ENCODE measurements around the gene SUN5.
"Not testable (repeated sequence)": the region's sequence is repeated elsewhere in the genome, so short reads cannot be mapped to it uniquely, and the experiment has no call there.

Gene SUN5

GRCh38 chr20:33004141-33004751 lies at the start of gene SUN5:
TSS of gene SUN5 (minus strand) at chr20:33004433. CDS start at chr20:33004340, 93 bp downstream.
- no peak for DNase-seq

DNA sequence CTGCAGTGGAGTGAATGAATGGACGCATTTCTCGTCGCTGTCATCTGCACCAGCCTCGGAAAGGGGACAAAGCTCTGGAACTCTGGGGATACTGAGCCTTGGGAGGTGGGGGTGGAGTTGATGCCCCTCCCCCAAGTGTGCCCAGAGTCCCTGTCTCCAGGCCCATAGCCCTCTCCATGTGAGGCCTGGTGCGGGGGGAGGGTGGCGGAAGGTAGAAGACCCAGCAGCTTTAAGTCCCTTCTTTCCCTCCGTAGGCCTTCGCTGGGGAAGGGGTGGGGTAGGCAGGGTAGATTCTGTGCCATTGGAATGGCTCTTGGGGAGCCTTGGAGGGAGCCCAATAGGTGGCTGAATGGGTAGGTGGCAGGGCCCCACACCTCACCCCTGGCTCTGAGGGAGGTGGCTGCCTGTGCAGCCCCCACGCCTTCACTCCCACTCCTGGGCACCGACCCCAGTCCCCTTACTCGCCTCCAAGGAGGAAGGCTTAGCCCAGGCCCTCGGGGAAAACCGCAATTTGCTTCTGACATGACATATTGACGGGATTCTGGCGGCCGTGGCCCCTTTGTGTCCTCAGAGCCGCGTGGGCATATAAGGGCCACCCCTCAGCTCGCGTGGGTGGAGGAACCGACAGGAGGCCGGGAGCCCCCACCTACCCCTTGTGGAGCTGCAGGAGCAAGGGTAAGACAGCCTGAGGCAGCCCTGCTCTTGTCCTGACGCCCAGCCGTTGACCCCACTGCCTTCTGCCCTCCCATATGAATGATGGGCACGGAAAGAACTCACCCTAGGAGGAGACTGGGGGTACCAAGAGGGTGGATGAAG lies 49.3 kb upstream of the SUN5 start, which contains the start of gene BPIFB3:
Gene BPIFB3, plus strand, starts transcription at position 613 of the 816 bp plus-strand sequence. CDS start 1,533 bp downstream, outside the sequence.
- DNase-seq: no peak

DNA sequence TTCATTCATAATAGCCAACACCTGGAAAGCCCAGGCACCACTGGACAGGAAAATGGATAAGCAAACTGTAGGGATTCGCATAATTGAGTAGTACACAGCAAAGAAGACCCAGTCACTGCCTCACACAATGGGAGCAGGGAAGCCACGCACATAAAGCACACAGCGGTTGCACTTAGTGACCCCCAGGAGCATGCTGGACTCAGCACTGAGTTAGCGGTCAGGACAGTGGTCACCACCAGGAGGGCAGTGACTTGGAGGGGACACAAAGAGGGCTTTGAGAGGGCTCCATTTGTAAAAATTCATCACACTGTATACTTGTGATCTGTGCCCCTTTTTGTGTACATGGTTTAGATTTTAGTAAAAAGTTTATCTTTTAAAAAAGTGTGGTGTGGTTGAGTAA lies 47.1 kb upstream of the SUN5 start:
- DNase-seq: no peak

DNA sequence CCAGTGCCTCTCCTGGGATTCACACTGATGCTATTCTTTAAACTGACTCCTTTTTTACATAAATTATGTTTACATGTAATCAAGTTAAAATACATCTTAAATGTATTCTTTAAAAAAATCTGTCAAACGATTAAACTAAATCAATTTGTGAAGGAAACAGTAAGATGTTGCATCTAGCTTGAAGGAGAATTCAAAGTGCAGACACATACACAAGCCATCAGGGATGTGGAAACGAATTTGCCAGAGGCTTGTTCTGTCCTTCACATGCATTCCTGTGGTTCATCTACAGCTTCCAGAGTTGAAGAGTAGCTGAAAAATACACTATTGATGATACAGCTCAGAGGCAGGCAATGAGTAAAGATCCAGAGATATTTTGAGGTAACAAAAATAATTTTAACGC lies 42.2 kb upstream of the SUN5 start:
- no peak for DNase-seq

- not testable (repeated sequence) for DNase-seq
Measured at GRCh38 chr20:33045129-33045721, 41.0 kb upstream of the SUN5 start.

GRCh38 chr20:33043731-33044181 lies 39.5 kb upstream of the SUN5 start:
- DNase-seq: no peak

DNA sequence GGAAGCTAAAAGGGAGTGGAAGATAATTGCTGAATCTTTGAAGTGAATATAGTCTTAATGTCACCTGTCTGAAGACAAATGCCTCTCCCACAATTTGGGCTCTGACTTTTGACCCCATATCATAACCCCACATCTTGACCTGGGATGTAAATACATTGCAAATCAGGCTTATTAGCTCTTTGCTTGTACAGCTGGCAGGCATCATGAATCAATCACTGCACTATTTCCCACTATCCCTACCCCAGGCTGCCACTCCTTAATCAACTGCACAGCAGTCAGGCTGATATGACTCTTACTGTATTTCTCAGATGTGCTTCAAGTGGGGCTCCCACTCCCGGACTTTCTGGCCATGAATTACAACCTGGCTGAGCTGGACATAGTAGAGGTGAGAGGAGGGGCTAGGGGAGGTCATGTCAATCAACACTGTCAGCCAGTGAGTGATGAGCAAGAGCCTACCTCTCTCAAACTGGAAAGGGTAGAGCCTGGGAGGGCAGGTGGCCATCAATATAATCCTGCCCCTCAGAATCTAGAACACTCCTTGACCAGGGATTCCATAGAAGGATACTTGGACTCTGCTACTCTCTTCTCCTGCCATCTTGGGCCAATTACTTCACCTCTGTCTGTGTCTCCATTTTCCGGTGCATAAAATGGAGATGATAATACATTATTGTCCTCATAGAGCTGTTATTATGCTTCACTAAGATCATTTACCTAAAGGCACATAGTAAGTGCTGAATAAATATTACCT lies 38.9 kb upstream of the SUN5 start:
- no peak for DNase-seq

- DNase-seq: no peak
Measured at GRCh38 chr20:33042430-33042829, 38.2 kb upstream of the SUN5 start.

- DNase-seq: no peak
Measured at GRCh38 chr20:33038243-33038642, 34.0 kb upstream of the SUN5 start.

DNA sequence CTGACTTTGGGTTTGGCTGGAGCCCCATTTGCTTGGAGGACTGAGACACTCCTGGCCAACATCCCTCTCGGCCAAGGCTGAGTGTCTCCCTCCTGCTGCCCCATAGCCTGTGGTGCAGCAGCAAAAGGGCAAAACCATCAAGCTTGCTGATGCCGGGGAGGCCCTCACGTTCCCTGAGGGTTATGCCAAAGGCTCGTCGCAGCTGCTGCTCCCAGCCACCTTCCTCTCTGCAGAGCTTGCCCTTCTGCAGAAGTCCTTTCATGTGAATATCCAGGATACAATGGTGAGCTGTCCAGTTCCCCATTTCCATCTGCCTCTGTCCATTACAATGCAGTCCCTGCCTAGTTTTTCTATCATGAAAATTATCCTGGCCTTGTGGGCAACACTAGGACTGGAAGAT lies 33.2 kb upstream of the SUN5 start:
- DNase-seq: no peak

DNA sequence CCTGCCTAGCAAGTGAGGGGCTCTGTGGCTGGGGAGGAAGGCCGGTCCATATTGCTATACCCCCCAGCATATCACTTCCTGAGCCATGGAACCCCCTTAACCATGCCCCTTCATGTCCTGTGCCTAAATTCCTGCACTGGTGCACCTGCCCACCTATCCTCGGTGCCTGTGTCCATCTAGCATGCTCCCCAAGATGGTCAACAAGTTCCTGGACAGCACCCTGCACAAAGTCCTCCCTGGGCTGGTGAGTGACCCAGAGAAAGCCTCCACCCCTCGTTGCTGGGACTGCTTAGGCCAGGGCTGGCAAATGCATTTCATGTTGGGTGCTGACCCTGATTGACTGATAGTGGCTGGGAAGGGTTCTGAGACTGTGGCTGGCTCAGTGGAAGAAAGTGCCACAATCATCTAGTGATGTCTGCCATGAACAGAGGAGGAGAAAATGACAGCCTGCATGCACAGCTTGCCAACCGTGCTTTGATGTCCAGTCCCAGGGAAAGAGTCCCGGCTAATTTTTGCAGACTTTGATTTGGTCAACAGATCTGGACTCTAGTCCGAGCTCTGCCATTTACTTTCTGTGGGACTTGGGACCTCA lies 30.8 kb upstream of the SUN5 start:
- DNase-seq: no peak

- DNase-seq: no peak
Measured at GRCh38 chr20:33034115-33034514, 29.9 kb upstream of the SUN5 start.

DNA sequence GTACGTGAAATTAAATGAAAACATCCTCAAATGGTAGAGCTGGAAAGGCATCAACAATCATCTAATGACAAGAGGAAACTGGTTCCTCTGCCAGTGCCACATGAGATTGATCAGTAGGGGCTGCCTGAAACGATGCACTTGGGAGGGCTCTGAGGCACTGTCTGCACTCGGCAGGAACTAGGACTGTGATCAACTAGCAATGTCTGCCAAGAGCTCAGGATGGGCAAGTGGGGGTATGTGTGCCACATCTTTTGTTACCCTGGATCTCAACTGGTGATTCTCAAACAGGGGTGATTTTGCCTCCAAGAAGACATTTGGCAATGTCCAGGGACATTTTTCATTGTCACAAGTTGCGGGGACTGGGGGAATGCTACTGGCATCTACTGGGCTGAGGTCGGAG lies 29.1 kb upstream of the SUN5 start:
- DNase-seq: no peak

DNA sequence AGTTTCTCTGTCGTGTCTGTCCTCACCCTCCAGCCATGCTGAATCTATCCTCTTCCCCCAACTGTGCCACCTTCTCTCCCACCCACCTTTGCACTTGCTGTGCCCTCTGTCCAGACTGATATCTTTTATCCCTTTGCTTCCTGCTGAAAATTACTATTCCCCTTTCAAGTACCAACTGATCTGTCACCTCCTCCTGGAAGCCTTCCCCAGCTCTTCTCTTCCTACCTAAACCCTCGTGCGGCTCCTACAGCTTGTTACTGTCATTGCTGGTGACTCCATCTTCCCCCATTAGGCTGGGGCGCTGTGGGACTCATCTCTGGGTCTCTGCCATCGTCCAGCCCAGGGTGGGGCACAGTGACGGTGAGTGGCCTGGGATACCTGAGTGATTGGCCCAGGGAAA lies 28.3 kb upstream of the SUN5 start:
- DNase-seq: no peak

- no peak for DNase-seq
Measured at GRCh38 chr20:33031531-33031930, 27.3 kb upstream of the SUN5 start, which contains the start of gene BPIFB6. TSS of gene BPIFB6 (plus strand) at chr20:33031648. CDS start at chr20:33031648, 0 bp downstream.

DNA sequence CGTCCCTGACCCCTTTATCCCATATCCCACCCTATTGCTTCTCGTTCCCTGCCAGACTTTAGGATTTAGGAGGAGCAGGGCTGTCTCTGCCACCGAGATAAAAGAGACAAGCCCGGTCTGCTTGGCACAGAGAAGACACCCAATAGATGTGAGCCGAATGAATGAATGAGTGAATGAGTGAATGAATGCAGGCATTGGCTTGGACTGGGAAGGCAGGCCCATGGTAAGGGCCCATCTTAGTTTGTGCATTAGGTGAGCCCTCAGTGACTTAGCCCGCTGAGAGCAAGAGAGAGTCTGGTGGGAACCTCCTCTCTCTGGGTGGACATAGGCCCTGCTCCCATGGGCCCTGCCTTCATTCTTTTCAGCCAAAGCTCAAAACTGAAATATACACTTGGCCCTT lies 26.3 kb upstream of the SUN5 start:
- no peak for DNase-seq

GRCh38 chr20:33030076-33030475 lies 25.8 kb upstream of the SUN5 start:
- DNase-seq: no peak

GRCh38 chr20:33028875-33029274 lies 24.6 kb upstream of the SUN5 start:
- no peak for DNase-seq

DNA sequence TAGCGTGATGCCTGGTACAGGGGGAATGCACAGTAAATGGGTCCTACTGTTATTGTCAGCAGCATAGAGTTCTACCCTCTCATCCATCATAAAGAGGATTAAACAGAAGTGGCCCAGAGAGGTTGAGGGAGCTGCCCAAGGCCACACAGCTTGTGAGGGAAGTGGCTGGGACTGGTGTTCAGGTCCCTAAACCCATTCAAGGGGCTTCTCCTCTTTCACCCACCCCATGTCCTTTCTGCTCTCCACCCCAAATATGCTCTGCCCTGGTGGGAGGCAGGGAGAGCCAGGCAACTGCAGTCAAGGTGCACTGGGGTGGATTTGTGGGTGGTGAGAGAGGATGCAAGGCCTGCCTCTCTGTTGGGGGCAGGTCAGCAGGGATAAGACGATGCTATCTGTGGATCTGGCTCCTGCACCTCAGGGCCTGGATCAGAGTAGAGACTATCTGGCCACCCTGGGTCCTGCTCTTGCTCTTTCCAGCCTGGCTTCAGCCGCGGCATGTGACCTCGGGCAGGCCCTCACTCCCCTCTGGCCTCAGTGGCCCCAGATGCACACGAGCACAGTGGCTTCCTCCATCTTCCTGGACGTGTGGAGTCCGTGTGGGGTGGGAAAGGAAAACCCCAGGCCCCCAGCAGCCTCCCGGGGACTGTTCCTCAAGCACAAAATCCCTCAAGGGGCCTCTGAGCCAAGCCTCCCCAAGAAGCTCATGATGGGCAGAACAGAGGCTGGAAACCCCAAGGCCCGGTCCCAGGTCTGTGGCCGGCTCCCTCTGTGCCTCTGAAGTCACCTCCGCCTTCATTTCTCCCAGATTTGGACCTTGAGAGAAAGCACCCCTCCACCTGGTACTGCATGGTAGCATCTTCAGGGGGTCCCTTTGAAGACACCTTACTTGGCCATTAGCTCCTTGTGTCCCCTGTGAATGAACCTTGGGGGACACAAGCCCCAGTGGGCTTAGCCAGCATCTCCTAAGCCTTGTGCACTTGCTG lies 23.8 kb upstream of the SUN5 start:
- DNase-seq: no peak

- no peak for DNase-seq
Measured at GRCh38 chr20:33026779-33027759, 22.8 kb upstream of the SUN5 start.

All from NCI-H1436 treated with DMSO at 0.1 percent for 48 hours (cell line).